B cell (primary cell): Measurements from ENCODE around the gene MYL5. TPM values are rescaled to one million over a fixed set of nuclear protein-coding genes. Genes with fewer than 3 reads are reported as not detected.

ENCODE experiments used
- ATAC-seq: fragments of 200-7000 bp; cut with Tn5 transposase; one replicate; pipeline ENCODE4 v1.10.0; 2021; ENCODE audit warnings: low read depth, mild to moderate bottlenecking, moderate number of reproducible peaks, moderate library complexity
- CTCF ChIA-PET: fragments of 350-600 bp; sonication (Branson Sonifier 250); formaldehyde crosslinking; loops from one replicate; lab custom pipeline; 2021; ENCODE audit warnings: antibody characterized with exemption, inconsistent platforms; lab: Charles Lee
- POLR2A ChIA-PET: fragments of 350-600 bp; sonication (Branson Sonifier 250); formaldehyde crosslinking; loops from one replicate; lab custom pipeline; 2021; ENCODE audit warnings: antibody characterized with exemption; lab: Charles Lee
- DNase-seq: peaks from one replicate; pipeline ENCODE4 v3.0.0; 2013
- H2AFZ ChIP-seq: 2 replicates; pipeline ENCODE4 v1.6.1; 2012; ENCODE audit warnings: mild to moderate bottlenecking, low read depth, low read length; ENCODE audit not compliant: insufficient read depth, poor library complexity, severe bottlenecking
- H3K27ac ChIP-seq, 2 donors: 1 replicate in 1 of 2; 2 replicates in 1 of 2; pipeline ENCODE4 v1.5.1; 2012 to 2013; ENCODE audit warnings: low read length in 2 of 2, mild to moderate bottlenecking in 2 of 2, moderate library complexity in 1 of 2
- H3K27me3 ChIP-seq, 4 experiments: fragments of 200-600 bp in 1 of 4; sonication (generic) in 1 of 4; replicated peaks in 1 of 4; 1 replicate in 2 of 4; 2 replicates in 2 of 4; pipeline versions ENCODE4 v1.6.1 to v1.7.0; 2013 to 2016; ENCODE audit warnings: low read length in 3 of 4, mild to moderate bottlenecking in 2 of 4, mixed read lengths in 1 of 4, moderate library complexity in 1 of 4; ENCODE audit not compliant: insufficient read depth in 4 of 4, control insufficient read depth in 3 of 4; ENCODE audit errors: control extremely low read depth in 1 of 4
- H3K36me3 ChIP-seq, 2 experiments: replicated peaks in 1 of 2; 1 replicate in 1 of 2; 2 replicates in 1 of 2; pipeline versions ENCODE4 v1.6.1 to v1.7.1; 2013; ENCODE audit warnings: low read length in 1 of 2; ENCODE audit not compliant: insufficient read depth in 2 of 2, control insufficient read depth in 1 of 2; ENCODE audit errors: control extremely low read depth in 1 of 2, extremely low read depth in 1 of 2
- H3K4me1 ChIP-seq, 2 donors: fragments of 200-600 bp in 1 of 2; sonication (generic) in 1 of 2; 1 replicate in 1 of 2; 2 replicates in 1 of 2; pipeline versions ENCODE4 v1.5.1 to v1.6.1; 2013 to 2017; ENCODE audit warnings: low read length in 2 of 2; ENCODE audit not compliant: control insufficient read depth in 2 of 2, insufficient read depth in 2 of 2
- H3K4me2 ChIP-seq: replicated peaks from 2 replicates; pipeline ENCODE3; 2012; ENCODE audit warnings: mild to moderate bottlenecking, low read depth, low read length; ENCODE audit not compliant: poor library complexity, severe bottlenecking
- H3K4me3 ChIP-seq, 5 experiments: fragments of 200-600 bp in 1 of 5; sonication (generic) in 1 of 5; 1 replicate in 3 of 5; 2 replicates in 2 of 5; pipeline versions ENCODE4 v1.5.1 to v1.7.0; 2011 to 2016; ENCODE audit warnings: low read length in 4 of 5, mild to moderate bottlenecking in 4 of 5, low read depth in 2 of 5, control low read depth in 1 of 5, moderate library complexity in 1 of 5; ENCODE audit not compliant: insufficient read depth in 1 of 5; ENCODE audit errors: control extremely low read depth in 1 of 5, extremely low read depth in 1 of 5
- H3K79me2 ChIP-seq: fragments of 200-600 bp; sonication (generic); one replicate; pipeline ENCODE4 v1.6.0; 2016; ENCODE audit warnings: low read length; ENCODE audit not compliant: control insufficient read depth, insufficient read depth
- H3K9ac ChIP-seq: fragments of 200-600 bp; sonication (generic); 2 replicates; pipeline ENCODE4 v1.6.1; 2017; ENCODE audit warnings: mild to moderate bottlenecking, low read length, moderate library complexity
- H3K9me3 ChIP-seq, 3 donors: one replicate each; pipeline versions ENCODE4 v1.6.1 to v1.7.1; 2013; ENCODE audit warnings: low read length in 2 of 3; ENCODE audit not compliant: control insufficient read depth in 2 of 3, insufficient read depth in 1 of 3; ENCODE audit errors: control extremely low read depth in 1 of 3
- H4K20me1 ChIP-seq: 2 replicates; pipeline ENCODE4 v1.6.0; 2012; ENCODE audit warnings: mild to moderate bottlenecking, low read length; ENCODE audit not compliant: insufficient read depth, control insufficient read depth, poor library complexity, severe bottlenecking
- H3K27ac Mint-ChIP-seq: one replicate; pipeline ENCODE4 v1.8.0; 2021; ENCODE audit warnings: mixed read lengths
- H3K27me3 Mint-ChIP-seq: one replicate; pipeline ENCODE4 v1.8.0; 2021; ENCODE audit warnings: mixed read lengths
- H3K4me1 Mint-ChIP-seq: one replicate; pipeline ENCODE4 v1.8.0; 2021; ENCODE audit warnings: mixed read lengths
- H3K4me3 Mint-ChIP-seq: one replicate; pipeline ENCODE4 v1.8.0; 2021; ENCODE audit warnings: mixed read lengths
- H3K9me3 Mint-ChIP-seq: one replicate; pipeline ENCODE4 v1.8.0; 2022; ENCODE audit warnings: mixed read lengths; ENCODE audit not compliant: insufficient read depth
- EZH2 ChIP-seq: IDR thresholded peaks from 2 replicates; pipeline ENCODE4 v1.6.1; 2012; ENCODE audit warnings: borderline replicate concordance, low read depth, mild to moderate bottlenecking, moderate library complexity, low read length; ENCODE audit not compliant: insufficient read depth, poor library complexity, severe bottlenecking
- WGBS: methylation state at CpG from one replicate; pipeline ENCODE4 v1.1.5; 2013; ENCODE audit warnings: missing lambda C conversion rate; ENCODE audit not compliant: insufficient coverage; 5-methylcytosine and 5-hydroxymethylcytosine counted together
- intact Hi-C: fragments of 100-400 bp; cut with micrococcal nuclease; formaldehyde crosslinking; loops from one replicate; pipeline ENCODE4 v1.10.0; 2022
- polyA plus RNA-seq: library from polyadenylated mRNA; depleted of rRNA; stranded (reverse); fragments of >200 nt; gene quantifications from 2 replicates; pipeline ENCODE4 v1.2.3, GENCODE V29; 2012
- total RNA-seq, 2 donors: library from RNA; stranded (reverse); fragments of 120-200 nt in 1 of 2; gene quantifications; 1 replicate in 1 of 2; 2 replicates in 1 of 2; pipeline versions ENCODE4 v1.2.3 to v1.2.4, GENCODE V29; 2013 to 2022
- TF ChIP-seq, protein P1 (sequence below): fragments of 200-600 bp; IDR thresholded peaks from one replicate; pipeline ENCODE4 v1.8.0; 2022; ENCODE audit warnings: antibody characterized with exemption, mild to moderate bottlenecking

The MYL5 gene
- total and polyA plus RNA-seq, 2 donors (not counting 1 experiment from before 2014, with no cell fraction given): 16.9 to 38.3 TPM

DNA sequence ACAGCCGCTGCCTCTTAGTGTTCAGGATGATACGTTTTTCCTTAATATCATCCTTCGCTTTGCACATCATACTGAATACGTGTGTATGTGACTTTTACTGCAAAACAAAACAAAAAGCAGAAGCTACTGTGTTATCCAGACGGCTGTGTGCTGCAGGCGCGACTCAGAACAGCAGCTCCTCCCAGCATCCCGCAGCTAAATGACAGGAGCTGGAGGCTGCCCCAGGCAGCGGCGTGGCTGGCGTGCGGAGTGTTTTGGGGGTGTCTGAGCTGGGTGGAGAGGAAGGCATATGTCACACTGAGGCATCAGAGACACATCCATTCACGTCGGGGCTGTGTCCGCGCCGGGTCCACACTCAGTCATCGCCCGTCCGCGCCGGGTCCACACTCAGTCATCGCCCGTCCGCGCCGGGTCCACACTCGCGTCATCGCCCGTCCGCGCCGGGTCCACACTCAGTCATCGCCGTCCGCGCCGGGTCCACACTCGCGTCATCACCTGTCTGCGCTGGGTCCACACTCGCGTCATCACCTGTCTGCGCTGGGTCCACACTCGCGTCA, 47.9 kb downstream of the MYL5 start:
- Histone ChIP-seq H3K36me3 (no peaks in the 10 kb centered on the region), H3K4me1 (no peaks in the 10 kb centered on the region), H4K20me1 (peaks cover 92% of the 10 kb centered on the region), H3K27me3 (no peaks in the 10 kb centered on the region), H3K9me3 (peaks cover 0 to 12% (median 0%) of the 10 kb centered on the region in 3 donors), H3K4me2 (no peak overlapping the region), H3K9ac (no peak overlapping the region), H3K4me3 (no peak overlapping the region), H3K27ac (no peak overlapping the region), H2AFZ (no peak overlapping the region), H3K79me2 (peaks cover 86% of the 10 kb centered on the region)
- no peak for TF ChIP-seq EZH2
- TF ChIP-seq, protein P1, sequence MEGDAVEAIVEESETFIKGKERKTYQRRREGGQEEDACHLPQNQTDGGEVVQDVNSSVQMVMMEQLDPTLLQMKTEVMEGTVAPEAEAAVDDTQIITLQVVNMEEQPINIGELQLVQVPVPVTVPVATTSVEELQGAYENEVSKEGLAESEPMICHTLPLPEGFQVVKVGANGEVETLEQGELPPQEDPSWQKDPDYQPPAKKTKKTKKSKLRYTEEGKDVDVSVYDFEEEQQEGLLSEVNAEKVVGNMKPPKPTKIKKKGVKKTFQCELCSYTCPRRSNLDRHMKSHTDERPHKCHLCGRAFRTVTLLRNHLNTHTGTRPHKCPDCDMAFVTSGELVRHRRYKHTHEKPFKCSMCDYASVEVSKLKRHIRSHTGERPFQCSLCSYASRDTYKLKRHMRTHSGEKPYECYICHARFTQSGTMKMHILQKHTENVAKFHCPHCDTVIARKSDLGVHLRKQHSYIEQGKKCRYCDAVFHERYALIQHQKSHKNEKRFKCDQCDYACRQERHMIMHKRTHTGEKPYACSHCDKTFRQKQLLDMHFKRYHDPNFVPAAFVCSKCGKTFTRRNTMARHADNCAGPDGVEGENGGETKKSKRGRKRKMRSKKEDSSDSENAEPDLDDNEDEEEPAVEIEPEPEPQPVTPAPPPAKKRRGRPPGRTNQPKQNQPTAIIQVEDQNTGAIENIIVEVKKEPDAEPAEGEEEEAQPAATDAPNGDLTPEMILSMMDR: no peak
- Mint-ChIP-seq H3K9me3 (no peaks in the 10 kb centered on the region), H3K27ac (no peak overlapping the region), H3K27me3 (no peaks in the 10 kb centered on the region), H3K4me1 (peaks cover 6% of the 10 kb centered on the region), H3K4me3 (no peak overlapping the region)
- DNase-seq (no peak), ATAC-seq (no peak)
- ChIA-PET CTCF (no interaction called here), POLR2A (no interaction called here)
- WGBS: 99% methylated on average over 44 of the region's 47 CpGs
- intact Hi-C loops: no loop called here

DNA sequence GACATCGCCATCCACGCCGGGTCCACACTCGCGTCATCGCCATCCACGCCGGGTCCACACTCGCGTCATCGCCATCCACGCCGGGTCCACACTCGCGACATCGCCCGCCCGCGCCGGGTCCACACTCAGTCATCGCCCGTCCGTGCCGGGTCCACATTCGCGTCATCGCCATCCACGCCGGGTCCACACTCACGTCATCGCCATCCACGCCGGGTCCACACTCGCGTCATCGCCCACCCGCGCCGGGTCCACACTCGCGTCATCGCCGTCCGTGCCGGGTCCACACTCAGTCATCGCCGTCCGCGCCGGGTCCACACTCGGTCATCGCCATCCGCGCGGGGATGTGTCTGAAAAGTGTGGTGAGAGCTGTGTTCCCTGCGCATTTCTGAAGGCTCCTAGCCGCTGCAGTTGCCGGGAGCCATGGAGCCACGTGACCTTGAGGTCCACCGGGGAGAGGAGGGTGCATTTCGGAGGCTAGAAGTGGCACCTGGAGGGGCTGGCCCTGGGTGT, 48.6 kb downstream of the MYL5 start:
- POLR2A ChIA-PET: no interaction called here
- Histone ChIP-seq H3K4me1 (no peaks in the 10 kb centered on the region), H2AFZ (no peak overlapping the region), H3K4me3 (no peak overlapping the region), H3K4me2 (no peak overlapping the region), H4K20me1 (peaks cover 91% of the 10 kb centered on the region), H3K36me3 (no peaks in the 10 kb centered on the region), H3K27me3 (no peaks in the 10 kb centered on the region), H3K9me3 (peaks cover 0 to 12% (median 0%) of the 10 kb centered on the region in 3 donors), H3K79me2 (peaks cover 82% of the 10 kb centered on the region), H3K27ac (no peak overlapping the region), H3K9ac (no peak overlapping the region)
- Mint-ChIP-seq H3K27me3 (no peaks in the 10 kb centered on the region), H3K4me1 (peaks cover 6% of the 10 kb centered on the region), H3K4me3 (no peak overlapping the region), H3K27ac (no peak overlapping the region), H3K9me3 (no peaks in the 10 kb centered on the region)
- intact Hi-C loops: no loop called here
- DNase-seq (no peak), ATAC-seq (no peak)
- over 99% methylated on average over 40 of the region's 61 CpGs for WGBS
- CTCF ChIA-PET: no interaction called here
- TF ChIP-seq, protein P1: no peak
- TF ChIP-seq EZH2: no peak
